ENCODE results near the gene CSNK1G2. TPM values are rescaled to one million over a fixed set of nuclear protein-coding genes. Genes with fewer than 3 reads are reported as not detected.

CSNK1G2 gene
- total and polyA plus RNA-seq, 12 donors, result 30.0 to 120 (median 73.6) TPM

GRCh38 chr19:1936916-1937610, 3.9 kb upstream of the CSNK1G2 start:
- 87 to 90% (median 89%) methylated on average over 6 to 24 of the region's 24 CpGs for WGBS, 4 donors
- TF ChIP-seq CTCF (IDR thresholded peaks at IDR 0.05), result no peak
- TF ChIP-seq POLR2A (IDR thresholded peaks at IDR 0.05), result no peak

GRCh38 chr19:1938071-1938470, 2.9 kb upstream of the CSNK1G2 start:
- no peaks in the 10 kb centered on the region for H3K36me3 ChIP-seq (replicated peaks in 1 of 2)
- peaks cover 25 to 36% of the 10 kb centered on the region in 2 donors for H3K4me1 ChIP-seq (replicated peaks in 1 of 2)
- no peaks in the 10 kb centered on the region for H3K27me3 ChIP-seq
- H3K4me3 ChIP-seq, result no peak overlapping the region
- no peak for TF ChIP-seq CTCF (IDR thresholded peaks at IDR 0.05)
- TF ChIP-seq POLR2A (IDR thresholded peaks at IDR 0.05), result no peak
- intact Hi-C loops (cut with DNase I), result no loop called here
- no peaks in the 10 kb centered on the region for H3K9me3 ChIP-seq (replicated peaks in 1 of 3)
- no peak overlapping the region for H3K27ac ChIP-seq
- no peak for DNase-seq
- 68 to 87% (median 77%) methylated on average over 7 of the region's 7 CpGs for WGBS, 4 donors

More at GRCh38 chr19:1936916-1937610, 3.9 kb upstream of the CSNK1G2 start:
- intact Hi-C loops (cut with DNase I), result no loop called here
- Histone ChIP-seq H3K36me3 (replicated peaks in 1 of 2) (no peaks in the 10 kb centered on the region), H3K27ac (peak overlapping the region in 3 of 5 donors; percentile 80 to 90 (median 85)), H3K4me1 (replicated peaks in 1 of 2) (peaks cover 17 to 28% of the 10 kb centered on the region in 2 donors), H3K27me3 (no peaks in the 10 kb centered on the region), H3K4me3 (no peak overlapping the region), H3K9me3 (replicated peaks in 1 of 3) (no peaks in the 10 kb centered on the region)
- no peak for DNase-seq

GRCh38 chr19:1942078-1942933, 1.3 kb downstream of the CSNK1G2 start:
- peak; percentile 74 to 88 (median 82) for DNase-seq
- no peaks in the 10 kb centered on the region for H3K36me3 ChIP-seq (replicated peaks in 1 of 2)
- peak overlapping the region; percentile 69 to 98 (median 88) for H3K27ac ChIP-seq
- H3K9me3 ChIP-seq (replicated peaks in 1 of 3), result no peaks in the 10 kb centered on the region
- peak overlapping the region; percentile 41 to 95 (median 78) for H3K4me3 ChIP-seq
- WGBS, 4 donors, result 0 to 6% (median 2%) methylated on average over 9 to 40 of the region's 40 CpGs
- TF ChIP-seq CTCF (IDR thresholded peaks at IDR 0.05) (no peak), POLR2A (IDR thresholded peaks at IDR 0.05) (peak in 1 of 2 donors; percentile 48)
- peaks cover 19 to 40% of the 10 kb centered on the region in 2 donors for H3K4me1 ChIP-seq (replicated peaks in 1 of 2)
- intact Hi-C loops (cut with DNase I), result no loop called here
- H3K27me3 ChIP-seq, result no peaks in the 10 kb centered on the region

GRCh38 chr19:1942934-1943555, 2.1 kb downstream of the CSNK1G2 start:
- intact Hi-C loops (cut with DNase I), result no loop called here
- TF ChIP-seq CTCF (IDR thresholded peaks at IDR 0.05) (no peak), POLR2A (IDR thresholded peaks at IDR 0.05) (no peak)
- peak overlapping the region in 2 of 4 donors; percentile 81 to 95 for H3K4me3 ChIP-seq
- no peak for DNase-seq
- no peaks in the 10 kb centered on the region for H3K27me3 ChIP-seq
- no peaks in the 10 kb centered on the region for H3K36me3 ChIP-seq (replicated peaks in 1 of 2)
- WGBS, 4 donors, result 35 to 55% (median 40%) methylated on average over 6 to 21 of the region's 21 CpGs
- H3K27ac ChIP-seq, result peak overlapping the region in 4 of 5 donors; percentile 69 to 98 (median 82)
- H3K4me1 ChIP-seq (replicated peaks in 1 of 2), result peaks cover 19 to 40% of the 10 kb centered on the region in 2 donors
- no peaks in the 10 kb centered on the region for H3K9me3 ChIP-seq (replicated peaks in 1 of 3)
